GM18520 (cell line): Measurements from ENCODE around the gene GTF2A1.

ENCODE experiments used
- ATAC-seq: cut with Tn5 transposase; IDR thresholded peaks from one replicate; pipeline ENCODE4 v1.9.1; 2021; ENCODE audit not compliant: unreplicated experiment

The GTF2A1 gene

DNA sequence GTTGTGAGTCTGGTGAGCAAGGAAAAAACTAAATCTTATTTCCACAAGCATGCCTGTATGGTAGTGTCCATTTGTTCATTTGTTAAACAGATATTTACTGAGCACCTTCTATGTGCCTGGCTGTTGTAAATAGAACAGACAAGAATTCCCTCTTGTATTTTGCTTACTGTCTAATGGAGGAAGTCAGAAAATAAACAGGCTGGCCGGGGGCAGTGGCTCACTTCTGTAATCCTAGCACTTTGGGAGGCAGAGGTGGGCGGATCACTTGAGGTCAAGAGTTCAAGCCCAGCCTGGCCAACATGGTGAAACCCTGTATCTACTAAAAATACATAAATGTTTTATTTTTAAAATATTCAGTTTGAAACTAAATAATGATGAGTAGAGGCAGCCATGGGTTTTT is 79.3 kb downstream of the GTF2A1 start:
- ATAC-seq, result no peak

DNA sequence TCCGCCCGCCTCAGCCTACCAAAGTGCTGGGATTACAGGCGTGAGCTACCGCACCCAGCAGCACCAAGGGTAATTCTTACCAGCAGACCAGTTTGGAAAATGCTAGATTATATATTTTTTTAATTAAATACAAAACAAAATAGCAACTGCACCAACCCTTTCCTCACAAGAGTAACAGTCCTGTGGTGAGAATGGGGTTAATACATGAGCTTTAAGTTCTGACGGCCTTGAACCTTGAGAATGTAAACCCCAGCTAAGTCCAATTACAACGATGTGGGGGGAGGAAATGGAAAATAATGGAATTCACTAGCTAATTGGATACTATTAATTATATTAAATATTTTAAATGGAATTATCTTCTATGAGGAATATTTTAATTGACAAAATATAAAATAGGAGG is 82.3 kb downstream of the GTF2A1 start:
- ATAC-seq, result no peak

DNA sequence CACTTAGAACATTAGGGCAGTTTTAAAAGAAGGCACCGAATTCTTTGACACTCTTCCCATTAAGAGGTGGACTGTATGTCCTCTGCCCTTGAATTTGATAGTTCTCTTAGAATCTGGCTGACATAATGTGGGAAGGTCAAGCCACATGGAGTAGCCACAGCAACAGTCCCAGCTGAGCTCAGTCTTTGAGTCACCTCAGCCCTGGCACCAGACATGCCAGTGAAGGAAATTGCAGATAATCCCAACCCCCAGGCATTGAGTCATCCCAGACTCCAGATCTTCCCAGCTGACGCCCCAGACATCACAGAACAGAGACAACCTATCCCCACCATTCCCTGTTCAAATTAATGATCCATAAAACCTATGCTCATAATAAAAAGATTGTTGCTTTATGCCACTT is 83.4 kb downstream of the GTF2A1 start:
- no peak for ATAC-seq

DNA sequence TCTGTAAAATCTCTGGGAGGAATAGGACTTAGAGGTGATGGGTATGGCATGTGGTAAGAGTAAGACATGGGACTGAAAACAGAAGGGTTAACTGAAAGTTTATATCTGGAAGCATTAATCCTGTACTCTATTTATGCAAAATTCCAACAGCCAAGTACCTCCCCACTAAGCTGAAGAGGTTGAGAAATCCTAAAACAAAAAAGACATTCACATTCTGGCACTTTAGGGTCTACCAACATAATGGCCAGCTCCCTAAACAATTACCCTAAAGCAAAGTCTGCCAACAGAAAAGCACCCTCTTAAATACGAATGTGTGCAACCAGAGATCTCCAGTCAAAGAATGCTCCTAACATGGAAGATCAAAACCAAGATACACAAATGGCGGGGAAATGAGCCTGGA is 87.4 kb downstream of the GTF2A1 start:
- ATAC-seq, result no peak

DNA sequence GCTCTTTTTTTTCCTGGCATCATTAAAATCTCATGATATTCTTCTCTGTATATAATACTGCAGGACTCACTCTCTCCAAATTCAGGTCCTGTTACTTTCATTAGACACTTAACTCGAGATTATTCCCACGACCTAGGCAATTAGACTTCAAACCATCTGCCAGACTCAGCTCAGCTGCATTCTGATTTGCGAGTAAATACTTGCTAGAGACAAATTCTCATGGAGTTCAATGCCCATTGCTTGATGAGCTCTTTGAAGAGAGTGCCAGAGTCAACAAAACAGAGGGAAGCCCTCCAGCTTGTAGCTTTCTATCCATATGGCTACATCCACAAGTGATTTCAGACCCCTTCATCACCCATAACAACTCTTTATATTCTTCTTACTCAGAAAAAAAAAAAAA is 88.3 kb downstream of the GTF2A1 start:
- ATAC-seq, result no peak

DNA sequence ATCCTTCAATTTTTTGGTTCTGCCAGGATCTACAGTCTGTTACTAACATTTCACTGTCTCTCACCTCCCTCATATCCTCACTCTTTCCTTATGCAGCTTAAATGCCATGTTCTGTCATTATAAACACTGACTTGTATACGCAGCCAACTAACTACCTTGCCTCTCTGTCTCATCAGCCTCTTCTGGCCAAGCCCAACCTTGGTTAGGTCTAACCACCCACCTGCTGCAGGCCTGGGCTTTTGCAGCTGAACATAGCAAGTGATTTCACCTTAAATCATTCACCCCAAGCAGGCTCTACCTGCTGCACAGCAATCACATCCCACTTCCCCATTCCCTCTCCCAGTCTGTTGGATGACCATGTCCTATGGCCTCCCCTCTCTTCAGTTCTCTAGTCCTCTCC is 91.5 kb downstream of the GTF2A1 start:
- no peak for ATAC-seq

DNA sequence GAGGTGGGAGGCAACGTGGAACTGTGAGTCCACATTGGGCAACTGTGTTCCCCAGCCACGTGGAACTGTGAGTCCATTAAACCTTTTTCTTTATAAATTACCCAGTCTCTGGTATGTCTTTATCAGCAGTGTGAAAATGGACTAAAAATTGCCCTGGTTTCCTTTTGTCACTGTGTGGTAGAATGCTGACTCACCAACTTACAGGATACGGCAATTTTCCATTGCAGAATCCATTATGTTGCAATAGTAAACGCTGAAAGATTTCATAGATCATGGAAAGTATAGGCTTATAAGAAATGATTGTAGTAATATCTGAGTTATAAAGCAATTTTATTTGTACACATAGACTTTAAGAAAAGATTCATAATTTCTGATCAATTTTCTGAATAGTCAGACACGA is 93.0 kb downstream of the GTF2A1 start:
- no peak for ATAC-seq

DNA sequence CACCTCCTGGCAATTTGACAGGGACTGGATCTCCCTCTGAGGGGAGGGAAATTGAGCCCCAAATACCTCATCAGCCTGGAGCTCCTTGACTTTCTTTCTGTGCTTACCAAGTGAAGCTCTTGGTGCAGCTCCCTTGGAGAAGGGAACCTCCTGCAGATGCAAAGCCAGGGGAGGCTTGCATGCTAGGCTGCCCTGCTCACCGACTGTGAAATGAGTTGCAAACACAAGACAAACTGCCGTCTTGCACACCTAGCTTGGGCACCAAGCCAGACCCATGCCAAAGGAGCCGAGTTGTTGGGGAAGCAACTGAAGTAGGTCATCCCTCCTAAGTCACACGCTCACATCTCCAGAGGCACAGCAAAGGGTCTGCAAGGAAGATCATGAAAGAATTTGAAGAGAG is 95.2 kb downstream of the GTF2A1 start:
- no peak for ATAC-seq
